Endometrial microvascular endothelial cells (primary cell): ENCODE results near the gene ARMC5. TPM values are rescaled to one million over a fixed set of nuclear protein-coding genes. Genes with fewer than 3 reads are reported as not detected.
"Not testable (repeated sequence)": the region's sequence is repeated elsewhere in the genome, so short reads cannot be mapped to it uniquely, and the experiment has no call there.

Source experiments
- in situ Hi-C: cut with HindIII; loops from 2 replicates; pipeline ENCODE4 v1.10.0; 2017; ENCODE audit warnings: low sequenced_read_pairs, low pct_unique_long_range_greater_than_20kb; ENCODE audit errors: inconsistent ontology term
- total RNA-seq: library from RNA; depleted of rRNA; stranded (reverse); fragments of >200 nt; gene quantifications from one replicate; pipeline ENCODE4 v1.2.3, GENCODE V29; 2015; ENCODE audit errors: inconsistent ontology term

Gene ARMC5, protein sequence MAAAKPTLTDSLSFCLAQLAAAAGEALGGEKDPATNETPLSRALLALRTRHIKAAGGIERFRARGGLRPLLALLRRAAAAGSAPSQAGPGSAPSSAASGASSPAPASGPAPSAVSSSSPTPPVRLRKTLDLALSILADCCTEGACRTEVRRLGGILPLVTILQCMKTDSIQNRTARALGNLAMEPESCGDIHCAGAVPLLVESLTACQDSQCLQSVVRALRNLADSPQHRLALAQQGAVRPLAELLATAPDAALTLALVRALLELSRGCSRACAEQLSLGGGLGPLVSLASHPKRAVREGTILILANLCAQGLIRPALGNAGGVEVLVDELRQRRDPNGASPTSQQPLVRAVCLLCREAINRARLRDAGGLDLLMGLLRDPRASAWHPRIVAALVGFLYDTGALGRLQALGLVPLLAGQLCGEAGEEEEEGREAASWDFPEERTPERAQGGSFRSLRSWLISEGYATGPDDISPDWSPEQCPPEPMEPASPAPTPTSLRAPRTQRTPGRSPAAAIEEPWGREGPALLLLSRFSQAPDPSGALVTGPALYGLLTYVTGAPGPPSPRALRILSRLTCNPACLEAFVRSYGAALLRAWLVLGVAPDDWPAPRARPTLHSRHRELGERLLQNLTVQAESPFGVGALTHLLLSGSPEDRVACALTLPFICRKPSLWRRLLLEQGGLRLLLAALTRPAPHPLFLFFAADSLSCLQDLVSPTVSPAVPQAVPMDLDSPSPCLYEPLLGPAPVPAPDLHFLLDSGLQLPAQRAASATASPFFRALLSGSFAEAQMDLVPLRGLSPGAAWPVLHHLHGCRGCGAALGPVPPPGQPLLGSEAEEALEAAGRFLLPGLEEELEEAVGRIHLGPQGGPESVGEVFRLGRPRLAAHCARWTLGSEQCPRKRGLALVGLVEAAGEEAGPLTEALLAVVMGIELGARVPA
- total RNA-seq, result 21.2 TPM

DNA sequence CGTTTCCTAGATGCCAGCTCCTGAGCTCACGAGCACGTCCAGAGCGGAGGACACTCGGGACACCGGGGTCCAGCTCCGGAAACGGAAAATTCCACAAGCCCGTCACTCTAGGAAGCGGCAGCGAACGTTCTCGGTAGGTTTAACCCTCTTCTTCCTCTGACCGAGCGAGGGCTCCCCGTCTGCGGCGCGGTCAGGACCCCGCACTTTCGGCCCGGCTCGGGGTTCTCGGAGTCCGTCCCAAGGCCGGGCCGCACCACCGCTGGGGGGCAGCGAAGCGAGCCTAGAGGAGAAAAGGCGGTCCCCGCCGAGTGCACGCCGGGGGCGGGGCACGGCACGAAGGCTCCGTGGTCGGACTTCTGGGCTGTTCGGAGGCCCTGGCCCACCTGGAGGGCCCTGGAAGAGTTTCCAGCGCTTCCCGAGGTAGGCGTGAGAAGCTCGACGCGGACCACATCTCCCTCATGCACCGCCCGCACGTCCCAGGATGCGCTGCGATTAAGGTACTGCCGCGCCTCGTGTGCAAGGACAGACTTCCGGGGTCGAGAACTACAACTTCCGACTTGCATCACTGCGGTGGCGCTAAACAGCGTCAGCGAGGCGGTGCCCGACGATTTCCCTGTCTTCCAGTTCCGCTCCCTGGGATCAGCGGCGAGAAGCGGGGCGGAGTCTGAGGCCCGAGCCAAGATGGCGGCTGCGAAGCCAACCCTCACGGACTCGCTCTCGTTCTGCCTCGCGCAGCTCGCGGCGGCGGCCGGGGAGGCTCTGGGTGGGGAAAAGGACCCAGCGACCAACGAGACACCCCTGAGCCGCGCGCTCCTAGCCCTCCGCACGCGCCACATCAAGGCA is at the start of gene ARMC5:
Gene ARMC5 (plus strand): TSS at position 658 of the 843 bp plus-strand sequence. CDS start 24 bp downstream, at position 682.
- in situ Hi-C loops, result no loop called here

DNA sequence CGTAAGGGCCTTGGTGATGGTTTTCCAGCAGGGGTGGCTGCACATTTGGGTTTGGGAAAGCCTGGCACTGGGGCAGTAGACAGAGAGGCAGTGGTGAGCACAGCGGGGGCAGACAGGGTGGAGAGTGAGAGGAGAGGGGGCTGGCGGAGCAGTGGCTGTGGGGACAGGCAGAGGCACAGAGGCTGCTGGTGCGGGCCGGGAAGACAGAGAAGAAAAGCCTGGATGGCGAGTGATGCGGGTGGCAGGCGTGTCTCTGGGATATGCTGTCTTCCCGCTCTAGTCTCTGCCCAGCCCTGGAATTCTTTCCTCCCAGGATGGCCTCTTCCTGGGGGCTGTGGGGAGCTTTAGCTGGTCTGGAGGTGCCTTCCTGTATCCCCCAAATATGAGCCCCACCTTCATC is 49.2 kb upstream of the ARMC5 start:
- in situ Hi-C loops, result no loop called here

DNA sequence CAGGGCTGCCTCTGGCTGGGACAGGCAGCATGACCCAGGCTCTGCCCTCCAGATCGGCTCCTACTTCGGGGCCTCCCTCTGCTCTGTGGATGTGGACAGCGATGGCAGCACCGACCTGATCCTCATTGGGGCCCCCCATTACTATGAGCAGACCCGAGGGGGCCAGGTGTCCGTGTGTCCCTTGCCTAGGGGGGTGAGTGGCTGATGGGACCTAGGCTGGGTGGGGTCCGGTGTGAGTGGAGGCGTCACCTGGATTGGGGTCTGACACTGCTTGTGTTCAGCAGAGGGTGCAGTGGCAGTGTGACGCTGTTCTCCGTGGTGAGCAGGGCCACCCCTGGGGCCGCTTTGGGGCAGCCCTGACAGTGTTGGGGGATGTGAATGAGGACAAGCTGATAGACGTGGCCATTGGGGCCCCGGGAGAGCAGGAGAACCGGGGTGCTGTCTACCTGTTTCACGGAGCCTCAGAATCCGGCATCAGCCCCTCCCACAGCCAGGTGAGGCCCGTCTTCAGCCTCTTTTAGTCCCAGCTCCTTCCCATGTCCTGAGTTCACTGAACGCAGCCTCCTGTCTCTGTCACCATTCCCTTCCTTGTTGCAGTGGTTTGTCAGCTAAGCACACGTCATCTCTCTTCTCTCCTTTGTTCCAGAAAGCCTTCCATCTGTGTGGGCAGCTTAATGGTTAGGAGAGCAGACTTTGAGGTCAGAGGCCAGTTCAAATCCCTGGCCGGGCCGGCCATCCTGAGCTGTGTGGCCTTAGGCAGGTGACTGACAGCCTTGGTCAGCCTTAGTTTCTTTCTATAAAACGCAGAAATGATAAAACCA is 48.1 kb upstream of the ARMC5 start:
- in situ Hi-C loops, result no loop called here

DNA sequence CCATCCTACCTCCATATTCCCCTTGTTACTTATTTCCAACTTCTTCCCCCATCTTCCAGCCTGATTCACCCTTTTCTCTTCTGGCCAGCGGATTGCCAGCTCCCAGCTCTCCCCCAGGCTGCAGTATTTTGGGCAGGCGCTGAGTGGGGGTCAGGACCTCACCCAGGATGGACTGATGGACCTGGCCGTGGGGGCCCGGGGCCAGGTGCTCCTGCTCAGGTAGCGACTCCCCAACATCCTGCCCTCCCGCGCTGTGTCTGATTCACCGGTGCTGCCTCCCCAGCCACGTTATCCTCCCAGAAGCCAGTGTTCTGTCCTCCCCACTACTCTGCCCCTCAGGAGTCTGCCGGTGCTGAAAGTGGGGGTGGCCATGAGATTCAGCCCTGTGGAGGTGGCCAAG is 46.6 kb upstream of the ARMC5 start:
- in situ Hi-C loops, result no loop called here

DNA sequence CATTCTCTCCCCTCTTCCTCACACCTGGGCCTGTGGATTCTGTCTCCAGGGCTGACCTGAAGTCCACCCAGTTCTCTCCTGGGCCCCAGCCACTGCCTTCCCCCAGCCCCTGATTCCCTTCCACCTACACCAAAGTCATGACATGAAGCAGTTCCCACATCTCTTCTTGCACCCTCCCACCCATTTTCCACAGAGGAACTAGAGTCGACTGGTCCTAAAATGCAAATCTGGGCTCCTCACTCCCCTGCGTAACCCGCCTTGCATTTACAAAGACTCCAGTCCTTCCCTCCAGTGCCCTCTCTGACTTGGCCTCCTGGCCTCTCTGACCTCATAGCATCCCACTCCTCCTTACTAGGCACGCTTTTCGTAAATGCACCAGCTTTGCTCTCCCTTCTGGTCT is 45.9 kb upstream of the ARMC5 start:
- in situ Hi-C loops, result no loop called here

DNA sequence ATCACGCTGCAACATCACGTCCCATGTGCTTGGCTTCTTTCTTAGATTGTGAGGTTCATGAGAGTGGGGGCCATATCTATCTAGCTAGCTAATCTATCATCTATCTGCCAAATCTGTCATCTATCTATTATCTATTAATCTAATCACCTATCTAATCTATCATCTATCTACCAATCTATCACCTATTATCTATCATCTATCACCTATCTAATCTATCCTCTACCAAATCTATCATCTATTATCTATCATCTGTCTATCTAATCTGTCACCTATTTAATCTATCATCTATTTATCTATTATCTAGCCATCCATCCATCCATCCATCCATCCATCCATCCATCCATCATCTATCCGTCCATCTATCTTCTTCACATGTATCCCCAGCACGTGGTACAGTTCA is 45.4 kb upstream of the ARMC5 start:
- in situ Hi-C loops, result no loop called here

DNA sequence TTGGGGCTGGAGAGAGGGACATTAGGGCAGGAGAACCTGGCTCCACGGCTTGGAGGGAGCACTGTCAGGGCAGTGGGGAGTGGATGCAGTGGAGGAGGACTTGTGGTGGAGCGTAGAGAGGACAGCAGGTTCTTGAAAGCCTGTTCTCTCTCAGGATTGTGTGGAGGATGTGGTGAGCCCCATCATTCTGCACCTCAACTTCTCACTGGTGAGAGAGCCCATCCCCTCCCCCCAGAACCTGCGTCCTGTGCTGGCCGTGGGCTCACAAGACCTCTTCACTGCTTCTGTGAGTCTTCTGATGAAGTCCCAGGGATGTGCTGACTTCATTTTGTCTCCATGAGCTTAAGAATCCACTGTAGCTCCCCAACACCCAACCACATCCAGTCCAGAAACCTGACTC is 44.6 kb upstream of the ARMC5 start:
- in situ Hi-C loops, result no loop called here

DNA sequence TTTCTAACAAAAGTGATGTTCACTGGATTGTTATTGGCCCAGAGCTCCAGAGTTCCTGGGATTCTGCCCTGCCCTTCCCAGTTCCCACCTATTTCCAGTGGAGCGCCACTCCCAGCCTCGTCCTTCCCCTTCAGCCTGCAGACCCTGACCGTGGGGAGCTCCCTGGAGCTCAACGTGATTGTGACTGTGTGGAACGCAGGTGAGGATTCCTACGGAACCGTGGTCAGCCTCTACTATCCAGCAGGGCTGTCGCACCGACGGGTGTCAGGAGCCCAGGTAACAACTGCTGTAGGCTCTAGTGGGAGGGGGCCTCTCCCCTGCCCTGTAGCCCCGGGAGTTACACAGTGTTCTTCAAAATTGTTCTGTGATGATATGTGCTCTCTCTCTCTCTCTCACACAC is 42.9 kb upstream of the ARMC5 start:
- in situ Hi-C loops, result no loop called here

DNA sequence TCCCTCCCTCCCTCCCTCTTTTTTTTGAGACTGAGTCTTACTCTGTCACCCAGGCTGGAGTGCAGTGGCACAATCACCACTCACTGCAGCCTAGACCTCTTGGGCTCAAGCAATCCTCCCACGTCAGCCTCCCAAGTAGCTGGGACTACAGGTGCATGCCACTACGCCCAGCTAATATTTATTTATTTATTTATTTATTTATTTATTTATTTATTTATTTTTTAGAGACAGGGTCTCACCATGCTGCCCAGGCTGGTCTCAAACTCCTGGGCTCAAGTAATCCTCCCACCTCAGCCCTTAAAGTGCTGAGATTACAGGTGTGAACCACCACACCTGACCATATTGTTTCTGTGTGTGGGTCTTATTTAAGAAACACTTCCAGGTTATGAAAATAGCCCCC is 42.3 kb upstream of the ARMC5 start:
- in situ Hi-C loops, result not testable (repeated sequence)

DNA sequence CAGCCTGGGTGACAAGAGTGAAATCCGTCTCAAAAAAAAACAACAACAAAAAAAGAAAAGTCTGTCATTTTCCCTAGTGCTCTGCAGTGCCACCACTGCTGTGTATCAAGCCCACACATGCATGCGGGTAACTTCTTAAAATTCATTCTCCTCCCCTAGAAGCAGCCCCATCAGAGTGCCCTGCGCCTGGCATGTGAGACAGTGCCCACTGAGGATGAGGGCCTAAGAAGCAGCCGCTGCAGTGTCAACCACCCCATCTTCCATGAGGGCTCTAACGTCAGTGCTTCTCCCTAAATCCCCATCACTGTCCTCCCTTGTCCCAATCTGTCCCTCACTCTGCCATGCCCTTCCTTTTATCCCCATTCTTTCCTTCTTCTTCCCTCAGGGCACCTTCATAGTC is 41.4 kb upstream of the ARMC5 start:
- in situ Hi-C loops, result no loop called here

DNA sequence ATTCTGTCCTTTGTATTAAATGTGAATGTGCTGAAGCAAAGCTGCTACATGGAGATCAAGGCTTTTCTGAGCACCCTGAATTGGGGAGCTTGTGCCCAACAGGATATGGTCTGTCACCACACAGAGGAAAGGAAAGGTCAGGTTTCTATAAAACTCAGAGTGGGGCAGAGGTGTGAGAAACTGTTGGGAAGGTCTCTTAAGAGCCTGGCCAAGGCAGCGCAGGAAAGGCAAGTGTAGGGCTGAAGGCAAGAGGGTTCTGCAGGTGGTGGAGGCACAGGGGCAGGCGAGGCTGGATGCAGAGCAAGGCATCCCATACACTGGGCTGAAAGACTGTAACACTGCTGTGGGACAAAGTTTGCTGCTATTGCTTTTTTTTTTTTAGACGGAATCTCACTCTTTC is 39.3 kb upstream of the ARMC5 start:
- in situ Hi-C loops, result no loop called here

DNA sequence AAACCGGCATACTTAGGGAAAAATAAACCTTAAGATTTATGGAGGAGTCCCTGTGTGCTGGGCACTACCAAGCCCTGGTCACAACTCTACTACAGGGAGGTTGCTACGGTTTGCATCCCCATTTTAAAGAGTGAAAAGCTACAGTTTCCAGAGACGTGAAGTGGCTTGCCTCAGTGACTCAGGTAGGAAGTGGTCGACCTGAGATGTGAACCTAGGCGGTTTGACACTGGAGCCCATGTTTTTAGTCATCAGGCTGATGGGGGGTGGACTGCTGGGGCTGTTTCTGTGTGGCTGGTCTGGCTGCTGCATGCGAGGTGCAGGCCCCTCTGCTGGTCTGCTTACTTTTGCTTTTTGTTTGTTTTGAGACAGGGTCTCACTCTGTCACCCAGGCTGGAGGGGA is 37.7 kb upstream of the ARMC5 start:
- in situ Hi-C loops, result no loop called here

DNA sequence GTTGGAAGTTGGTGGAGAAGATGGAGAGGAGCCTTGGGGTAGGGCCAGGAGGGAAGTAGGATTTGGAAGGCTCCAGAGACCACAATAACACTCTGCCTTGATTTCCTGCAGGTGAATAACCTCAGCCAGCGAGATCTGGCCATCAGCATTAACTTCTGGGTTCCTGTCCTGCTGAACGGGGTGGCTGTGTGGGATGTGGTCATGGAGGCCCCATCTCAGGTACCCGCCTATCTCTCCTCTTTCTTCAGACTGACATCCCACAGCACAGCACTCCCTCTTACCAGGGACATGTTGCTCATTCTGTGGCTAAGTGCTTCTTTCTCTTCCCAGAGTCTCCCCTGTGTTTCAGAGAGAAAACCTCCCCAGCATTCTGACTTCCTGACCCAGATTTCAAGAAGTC is 36.1 kb upstream of the ARMC5 start:
- in situ Hi-C loops, result no loop called here

DNA sequence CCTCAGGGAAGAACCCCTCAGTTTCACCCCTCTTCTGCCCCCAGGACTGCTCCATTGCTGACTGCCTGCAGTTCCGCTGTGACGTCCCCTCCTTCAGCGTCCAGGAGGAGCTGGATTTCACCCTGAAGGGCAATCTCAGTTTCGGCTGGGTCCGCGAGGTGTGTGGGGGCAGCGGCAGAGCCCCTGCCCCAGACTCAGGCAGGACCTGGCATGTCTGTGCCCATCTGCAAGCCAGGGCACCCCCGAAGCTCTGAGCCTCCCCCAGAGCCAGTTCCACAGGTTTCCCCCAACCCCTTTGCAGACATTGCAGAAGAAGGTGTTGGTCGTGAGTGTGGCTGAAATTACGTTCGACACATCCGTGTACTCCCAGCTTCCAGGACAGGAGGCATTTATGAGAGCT is 35.5 kb upstream of the ARMC5 start:
- in situ Hi-C loops, result no loop called here

DNA sequence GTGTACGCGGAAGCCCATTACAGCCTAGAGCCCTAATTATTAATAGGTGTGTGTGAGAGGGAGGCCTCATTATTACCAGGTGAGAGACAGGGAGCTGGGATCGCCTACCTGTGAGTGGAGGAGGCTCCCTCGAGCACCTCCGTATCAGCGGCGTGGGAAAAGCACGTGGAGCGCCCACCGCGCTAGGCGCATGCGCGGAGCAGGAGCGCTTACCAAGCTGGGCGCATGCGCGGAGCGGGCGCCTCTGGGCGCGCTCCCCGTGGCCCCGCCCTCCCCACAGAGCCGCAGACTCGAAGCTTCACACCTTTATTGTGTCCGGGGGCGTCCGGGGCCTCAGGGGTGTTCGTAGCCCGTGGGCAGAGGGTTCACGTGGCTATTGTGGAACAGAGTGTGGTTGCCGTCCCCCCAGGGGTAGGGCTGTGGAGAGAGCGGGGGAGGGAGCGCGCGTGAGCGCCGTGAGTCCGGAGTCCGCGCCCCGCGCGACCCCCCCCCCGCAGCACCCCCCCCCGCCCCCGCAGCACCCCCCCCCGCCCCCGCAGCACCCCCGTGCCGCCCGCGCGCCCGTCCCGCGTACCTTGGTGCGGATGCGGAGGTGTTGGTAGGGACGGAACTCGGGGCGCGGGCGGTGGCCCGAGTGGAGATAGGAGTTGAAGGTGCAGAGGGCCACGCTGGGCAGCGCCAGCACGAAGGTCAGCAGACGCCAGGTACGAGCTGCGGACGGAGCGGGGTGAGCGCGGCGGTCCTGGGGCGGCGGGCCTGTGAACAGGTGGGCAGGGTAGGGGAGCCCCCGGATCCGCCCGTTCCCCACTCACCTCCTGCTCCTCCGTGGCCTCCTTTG is 31.6 kb upstream of the ARMC5 start:
- in situ Hi-C loops, result no loop called here

DNA sequence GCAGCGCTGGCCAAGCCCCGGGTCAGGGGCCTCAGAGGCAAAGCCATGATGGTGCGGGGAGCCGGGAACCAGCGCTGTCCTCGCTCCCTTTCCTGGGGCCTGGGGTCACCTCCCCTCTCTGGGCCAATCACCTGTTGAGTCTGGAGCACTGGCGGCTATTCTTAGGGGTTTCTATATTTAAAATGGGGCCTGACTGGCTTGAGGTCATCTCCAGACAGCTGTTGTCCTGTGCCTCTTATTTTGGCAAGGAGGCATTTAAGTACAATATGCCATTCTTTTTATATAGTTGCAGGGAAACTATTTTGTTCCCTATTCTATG is 31.1 kb upstream of the ARMC5 start, which contains the start of gene COX6A2:
Gene COX6A2 (minus strand): TSS at position 82 of the 319 bp plus-strand sequence. CDS start 35 bp downstream, at position 47.
- in situ Hi-C loops, result no loop called here

DNA sequence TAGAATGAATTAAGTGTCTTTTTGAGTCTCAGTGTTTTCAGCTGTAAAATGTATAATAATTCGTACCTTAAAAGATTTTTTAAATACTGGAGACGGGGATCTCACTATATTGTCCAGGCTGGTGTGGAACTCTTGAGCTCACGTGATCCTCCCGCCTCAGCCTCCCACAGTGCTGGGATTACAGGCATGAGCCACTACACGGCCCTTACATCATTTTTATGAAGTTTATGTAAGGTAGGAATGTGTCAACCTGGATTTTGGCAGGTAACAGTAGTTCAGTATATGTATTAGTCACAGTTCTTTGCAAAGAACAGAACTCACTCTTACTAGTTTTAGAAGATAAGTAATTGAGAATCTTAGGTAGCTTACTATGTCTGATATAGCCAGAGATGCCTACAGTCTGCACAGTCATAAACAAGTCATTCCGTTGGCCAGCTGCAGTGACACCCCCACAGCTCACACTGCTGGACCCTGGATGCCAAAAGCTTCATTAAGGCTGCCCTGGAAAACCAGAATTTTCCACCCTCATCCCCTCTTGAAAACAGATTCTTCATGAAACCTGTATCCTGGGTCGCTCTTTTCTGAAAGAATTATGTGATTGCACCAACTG is 30.6 kb upstream of the ARMC5 start:
- in situ Hi-C loops, result no loop called here
